Smooth muscle cell (in vitro differentiated cells): ENCODE measurements around the gene RYR1. TPM values are rescaled to one million over a fixed set of nuclear protein-coding genes. Genes with fewer than 3 reads are reported as not detected.
"Not testable (repeated sequence)": the region's sequence is repeated elsewhere in the genome, so short reads cannot be mapped to it uniquely, and the experiment has no call there.

ENCODE experiments used
- DNase-seq: peaks from one replicate; lab custom pipeline; 2025; ENCODE audit not compliant: unreplicated experiment; lab: John Stamatoyannopoulos, UW
- H2AFZ ChIP-seq: fragments of 200-600 bp; sonication (generic); 2 replicates; pipeline ENCODE4 v1.6.0; 2016; ENCODE audit warnings: antibody characterized with exemption, low read depth, mild to moderate bottlenecking
- H3F3A ChIP-seq: fragments of 200-600 bp; sonication (generic); 2 replicates; pipeline ENCODE4 v1.6.0; 2017; ENCODE audit warnings: antibody characterized with exemption, low read depth
- H3K27ac ChIP-seq: fragments of 200-600 bp; sonication (generic); 2 replicates; pipeline ENCODE4 v1.5.1; 2016; ENCODE audit warnings: low read depth, mild to moderate bottlenecking
- H3K27me3 ChIP-seq: fragments of 200-600 bp; sonication (generic); 2 replicates; pipeline ENCODE4 v1.6.1; 2016; ENCODE audit warnings: low read depth, mild to moderate bottlenecking
- H3K36me3 ChIP-seq: fragments of 200-600 bp; sonication (generic); 2 replicates; pipeline ENCODE4 v1.5.1; 2016; ENCODE audit warnings: low read depth
- H3K4me1 ChIP-seq: fragments of 200-600 bp; sonication (generic); 2 replicates; pipeline ENCODE4 v1.5.1; 2016; ENCODE audit warnings: low read depth
- H3K4me2 ChIP-seq: fragments of 200-600 bp; sonication (generic); 2 replicates; pipeline ENCODE4 v1.6.0; 2016; ENCODE audit warnings: mild to moderate bottlenecking
- H3K4me3 ChIP-seq: fragments of 200-600 bp; sonication (generic); 2 replicates; pipeline ENCODE4 v1.5.1; 2016; ENCODE audit warnings: mild to moderate bottlenecking
- H3K79me2 ChIP-seq: fragments of 200-600 bp; sonication (generic); 2 replicates; pipeline ENCODE4 v1.6.0; 2016; ENCODE audit warnings: low read depth, mild to moderate bottlenecking
- H3K9ac ChIP-seq: fragments of 200-600 bp; sonication (generic); 2 replicates; pipeline ENCODE4 v1.6.0; 2016; ENCODE audit warnings: low read depth
- H3K9me3 ChIP-seq: fragments of 200-600 bp; sonication (generic); replicated peaks from 2 replicates; pipeline ENCODE4 v1.5.1; 2016; ENCODE audit warnings: low read depth
- H4K20me1 ChIP-seq: fragments of 200-600 bp; sonication (generic); 2 replicates; pipeline ENCODE4 v1.6.0; 2016; ENCODE audit warnings: low read depth
- WGBS: methylation state at CpG from one replicate; pipeline ENCODE4 v1.1.7; 2016; ENCODE audit warnings: low lambda C conversion rate; 5-methylcytosine and 5-hydroxymethylcytosine counted together
- polyA plus RNA-seq: library from polyadenylated mRNA; unstranded; fragments of >200 nt; fragmentation: Nextera tagmentation; extraction: Ambion mirVana; gene quantifications from 2 replicates; pipeline ENCODE4 v1.2.1, GENCODE V29; 2016
- total RNA-seq: library from RNA; depleted of rRNA; stranded (reverse); fragments of >200 nt; gene quantifications from 2 replicates; pipeline ENCODE4 v1.2.3, GENCODE V29; 2014
- TF ChIP-seq, protein P1 (sequence below): fragments of 200-600 bp; sonication (generic); IDR thresholded peaks from 2 replicates; pipeline ENCODE4 v1.5.1; 2017; ENCODE audit warnings: borderline replicate concordance, mild to moderate bottlenecking, antibody characterized with exemption; ENCODE audit not compliant: insufficient read depth, poor library complexity, severe bottlenecking

The RYR1 gene
- total and polyA plus RNA-seq, 2 experiments from 2014 or later, result 0.31 to 0.95 TPM

GRCh38 chr19:38422438-38422837 lies 11.1 kb upstream of the RYR1 start:
- peaks cover 10% of the 10 kb centered on the region for H3K27me3 ChIP-seq
- H3K36me3 ChIP-seq, result no peaks in the 10 kb centered on the region
- no peaks in the 10 kb centered on the region for H3K9me3 ChIP-seq
- no peaks in the 10 kb centered on the region for H3F3A ChIP-seq
- no peaks in the 10 kb centered on the region for H4K20me1 ChIP-seq
- TF ChIP-seq, protein P1, sequence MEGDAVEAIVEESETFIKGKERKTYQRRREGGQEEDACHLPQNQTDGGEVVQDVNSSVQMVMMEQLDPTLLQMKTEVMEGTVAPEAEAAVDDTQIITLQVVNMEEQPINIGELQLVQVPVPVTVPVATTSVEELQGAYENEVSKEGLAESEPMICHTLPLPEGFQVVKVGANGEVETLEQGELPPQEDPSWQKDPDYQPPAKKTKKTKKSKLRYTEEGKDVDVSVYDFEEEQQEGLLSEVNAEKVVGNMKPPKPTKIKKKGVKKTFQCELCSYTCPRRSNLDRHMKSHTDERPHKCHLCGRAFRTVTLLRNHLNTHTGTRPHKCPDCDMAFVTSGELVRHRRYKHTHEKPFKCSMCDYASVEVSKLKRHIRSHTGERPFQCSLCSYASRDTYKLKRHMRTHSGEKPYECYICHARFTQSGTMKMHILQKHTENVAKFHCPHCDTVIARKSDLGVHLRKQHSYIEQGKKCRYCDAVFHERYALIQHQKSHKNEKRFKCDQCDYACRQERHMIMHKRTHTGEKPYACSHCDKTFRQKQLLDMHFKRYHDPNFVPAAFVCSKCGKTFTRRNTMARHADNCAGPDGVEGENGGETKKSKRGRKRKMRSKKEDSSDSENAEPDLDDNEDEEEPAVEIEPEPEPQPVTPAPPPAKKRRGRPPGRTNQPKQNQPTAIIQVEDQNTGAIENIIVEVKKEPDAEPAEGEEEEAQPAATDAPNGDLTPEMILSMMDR, result no peak
- H3K27ac ChIP-seq, result no peak overlapping the region
- H3K4me2 ChIP-seq, result no peak overlapping the region
- H3K9ac ChIP-seq, result no peak overlapping the region
- no peaks in the 10 kb centered on the region for H3K79me2 ChIP-seq
- WGBS, result 90% methylated on average over 7 of the region's 7 CpGs
- no peak overlapping the region for H3K4me3 ChIP-seq
- no peak overlapping the region for H2AFZ ChIP-seq
- H3K4me1 ChIP-seq, result peaks cover 3% of the 10 kb centered on the region
- DNase-seq, result no peak

DNA sequence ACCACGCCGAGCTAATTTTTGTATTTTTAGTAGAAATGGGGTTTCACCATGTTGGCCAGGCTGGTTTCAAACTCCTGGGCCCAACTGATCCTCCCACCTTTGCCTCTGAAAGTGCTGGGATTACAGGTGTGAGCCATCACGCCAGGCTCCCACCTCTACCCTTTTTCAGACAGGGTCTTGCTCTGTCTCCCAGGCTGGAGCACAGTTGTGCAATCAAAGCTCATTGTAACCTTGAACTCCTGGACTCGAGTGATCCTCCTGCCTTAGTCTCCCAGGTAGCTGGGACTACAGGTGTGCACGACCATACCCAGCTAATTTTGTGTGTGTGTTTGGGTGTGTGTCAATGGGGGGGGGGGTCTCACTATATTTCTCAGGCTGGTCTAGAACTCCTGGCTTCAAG lies 9.2 kb upstream of the RYR1 start:
- WGBS, result 94% methylated on average over 4 of the region's 5 CpGs
- no peaks in the 10 kb centered on the region for H3K9me3 ChIP-seq
- no peak for DNase-seq
- no peaks in the 10 kb centered on the region for H4K20me1 ChIP-seq
- TF ChIP-seq, protein P1, result no peak
- H2AFZ ChIP-seq, result no peak overlapping the region
- H3F3A ChIP-seq, result no peaks in the 10 kb centered on the region
- no peak overlapping the region for H3K4me3 ChIP-seq
- H3K4me1 ChIP-seq, result no peaks in the 10 kb centered on the region
- H3K36me3 ChIP-seq, result no peaks in the 10 kb centered on the region
- H3K79me2 ChIP-seq, result no peaks in the 10 kb centered on the region
- H3K9ac ChIP-seq, result no peak overlapping the region
- no peak overlapping the region for H3K27ac ChIP-seq
- no peak overlapping the region for H3K4me2 ChIP-seq
- H3K27me3 ChIP-seq, result no peaks in the 10 kb centered on the region

GRCh38 chr19:38425222-38425809 lies 8.2 kb upstream of the RYR1 start:
- TF ChIP-seq, protein P1, result no peak
- no peaks in the 10 kb centered on the region for H3K36me3 ChIP-seq
- no peak overlapping the region for H3K27ac ChIP-seq
- H3K4me2 ChIP-seq, result no peak overlapping the region
- DNase-seq, result no peak
- H3K9me3 ChIP-seq, result no peaks in the 10 kb centered on the region
- no peaks in the 10 kb centered on the region for H3K79me2 ChIP-seq
- H2AFZ ChIP-seq, result no peak overlapping the region
- WGBS, result 88% methylated on average over 7 of the region's 7 CpGs
- no peaks in the 10 kb centered on the region for H3F3A ChIP-seq
- no peak overlapping the region for H3K9ac ChIP-seq
- H3K4me1 ChIP-seq, result no peaks in the 10 kb centered on the region
- H3K27me3 ChIP-seq, result no peaks in the 10 kb centered on the region
- no peak overlapping the region for H3K4me3 ChIP-seq
- H4K20me1 ChIP-seq, result no peaks in the 10 kb centered on the region

- Histone ChIP-seq H3K27ac (no peak within 1 kb of the TSS), H3K79me2 (no peaks in the 10 kb centered on the region), H3K27me3 (no peaks in the 10 kb centered on the region), H4K20me1 (no peaks in the 10 kb centered on the region), H3K4me3 (no peak within 1 kb of the TSS), H3K9me3 (no peaks in the 10 kb centered on the region), H3K36me3 (no peaks in the 10 kb centered on the region), H3K4me2 (no peak within 1 kb of the TSS), H3K4me1 (no peaks in the 10 kb centered on the region), H3K9ac (no peak within 1 kb of the TSS), H3F3A (no peaks in the 10 kb centered on the region), H2AFZ (no peak within 1 kb of the TSS)
- TF ChIP-seq, protein P1, result no peak
- 58% methylated on average over 16 of the region's 20 CpGs for WGBS
- no peak for DNase-seq
Measured at GRCh38 chr19:38425810-38426466, 7.6 kb upstream of the RYR1 start, which contains the start of gene RASGRP4. RASGRP4 (minus strand) TSS chr19:38426219; CDS start chr19:38426091, 128 bp downstream.

GRCh38 chr19:38427035-38427677 lies 6.3 kb upstream of the RYR1 start:
- H4K20me1 ChIP-seq, H3K27me3 ChIP-seq, H3K27ac ChIP-seq, H3K9ac ChIP-seq, H3K9me3 ChIP-seq, H3F3A ChIP-seq, H3K79me2 ChIP-seq, H2AFZ ChIP-seq, DNase-seq, H3K4me1 ChIP-seq, H3K36me3 ChIP-seq, H3K4me3 ChIP-seq, H3K4me2 ChIP-seq: not testable (repeated sequence)
- 87% methylated on average over 17 of the region's 17 CpGs for WGBS
